Epithelial cell of esophagus (primary cell): ENCODE data around the gene TOMM7.

Experiments used
- DNase-seq: peaks from one replicate; pipeline ENCODE4 v3.0.0; 2010; ENCODE audit warnings: low read depth
- H3K4me3 ChIP-seq: 2 replicates; pipeline ENCODE4 v1.5.1; 2011; ENCODE audit warnings: mild to moderate bottlenecking, low read length, control low read depth
- TF ChIP-seq, protein P1 (sequence below): IDR thresholded peaks from 2 replicates; pipeline ENCODE4 v1.5.1; 2011; ENCODE audit warnings: low read depth, mild to moderate bottlenecking, low read length, control low read depth, inconsistent platforms; ENCODE audit not compliant: insufficient read depth; ENCODE audit errors: missing control alignments

Gene TOMM7

DNA sequence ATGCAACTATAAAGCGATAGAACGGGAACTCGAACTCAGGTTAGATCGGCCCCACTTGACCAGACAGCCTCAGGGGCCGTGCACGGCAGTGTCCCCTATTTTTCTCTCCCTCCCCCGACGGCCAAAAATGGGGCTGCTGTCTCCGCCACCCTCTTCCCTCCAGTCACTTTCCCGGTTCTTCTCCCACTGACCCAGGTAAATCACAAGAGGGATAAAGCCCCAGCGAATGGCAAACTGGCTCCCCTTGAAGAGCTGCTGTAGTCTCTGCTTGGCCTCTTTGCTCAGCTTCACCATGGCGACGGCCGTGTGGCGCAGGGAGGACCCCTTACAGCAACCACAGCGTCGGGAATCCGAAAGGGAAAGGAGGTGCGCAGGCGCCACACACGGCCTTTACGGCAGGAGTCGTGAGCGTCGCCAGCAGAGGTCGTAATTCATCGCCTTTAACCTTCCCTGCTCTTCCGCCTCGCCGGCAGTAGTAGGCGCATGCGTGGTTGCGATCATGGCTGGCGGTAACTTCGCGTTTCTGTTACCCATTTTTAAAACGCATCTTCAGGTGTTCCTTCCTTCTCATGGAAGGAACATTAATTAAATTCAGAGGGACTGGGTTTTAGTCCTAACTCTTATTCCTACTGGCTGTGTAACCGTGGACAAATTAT is at the start of gene TOMM7:
Gene TOMM7, minus strand, starts transcription at position 364 of the 656 bp plus-strand sequence. Its CDS starts 70 bp downstream, at position 294.
- TF ChIP-seq, protein P1, sequence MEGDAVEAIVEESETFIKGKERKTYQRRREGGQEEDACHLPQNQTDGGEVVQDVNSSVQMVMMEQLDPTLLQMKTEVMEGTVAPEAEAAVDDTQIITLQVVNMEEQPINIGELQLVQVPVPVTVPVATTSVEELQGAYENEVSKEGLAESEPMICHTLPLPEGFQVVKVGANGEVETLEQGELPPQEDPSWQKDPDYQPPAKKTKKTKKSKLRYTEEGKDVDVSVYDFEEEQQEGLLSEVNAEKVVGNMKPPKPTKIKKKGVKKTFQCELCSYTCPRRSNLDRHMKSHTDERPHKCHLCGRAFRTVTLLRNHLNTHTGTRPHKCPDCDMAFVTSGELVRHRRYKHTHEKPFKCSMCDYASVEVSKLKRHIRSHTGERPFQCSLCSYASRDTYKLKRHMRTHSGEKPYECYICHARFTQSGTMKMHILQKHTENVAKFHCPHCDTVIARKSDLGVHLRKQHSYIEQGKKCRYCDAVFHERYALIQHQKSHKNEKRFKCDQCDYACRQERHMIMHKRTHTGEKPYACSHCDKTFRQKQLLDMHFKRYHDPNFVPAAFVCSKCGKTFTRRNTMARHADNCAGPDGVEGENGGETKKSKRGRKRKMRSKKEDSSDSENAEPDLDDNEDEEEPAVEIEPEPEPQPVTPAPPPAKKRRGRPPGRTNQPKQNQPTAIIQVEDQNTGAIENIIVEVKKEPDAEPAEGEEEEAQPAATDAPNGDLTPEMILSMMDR: peak; percentile 46
- DNase-seq: peak; percentile 96
- peak within 1 kb of the TSS; percentile 89 for H3K4me3 ChIP-seq

DNA sequence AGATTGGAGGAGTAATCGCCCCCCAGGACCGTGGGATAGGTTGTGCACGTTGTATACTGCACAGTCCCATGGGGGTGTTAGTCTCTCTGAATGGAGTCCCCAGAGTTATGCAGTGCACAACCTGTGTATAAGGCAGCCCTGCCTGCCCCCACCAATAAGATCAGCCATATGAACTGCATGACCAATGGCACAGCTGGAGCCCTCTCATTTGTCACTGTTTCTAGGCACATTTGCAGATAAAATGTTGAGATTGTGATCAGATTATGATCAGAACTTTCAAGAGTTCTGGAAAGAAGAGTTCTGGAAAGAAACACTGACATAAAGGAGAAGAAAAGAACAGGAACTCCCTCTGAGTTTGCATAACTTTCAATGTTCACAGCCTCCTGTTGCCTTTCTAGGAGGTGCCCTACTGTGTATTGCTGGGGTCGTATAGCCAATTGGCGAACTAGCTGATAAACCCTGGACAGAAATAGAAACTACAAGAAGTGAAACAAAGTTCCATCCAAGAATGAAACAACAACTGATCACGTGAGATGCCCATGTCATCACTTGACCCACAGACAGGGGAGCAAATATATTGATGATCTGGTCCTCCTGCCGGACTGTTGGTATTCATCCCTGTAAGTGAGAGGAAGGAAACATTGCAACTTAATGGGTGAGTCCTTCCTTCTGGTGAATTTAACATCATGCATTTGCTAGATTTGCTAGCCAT is 49.6 kb upstream of the TOMM7 start:
- TF ChIP-seq, protein P1: no peak
- no peak for DNase-seq
- no peak overlapping the region for H3K4me3 ChIP-seq

DNA sequence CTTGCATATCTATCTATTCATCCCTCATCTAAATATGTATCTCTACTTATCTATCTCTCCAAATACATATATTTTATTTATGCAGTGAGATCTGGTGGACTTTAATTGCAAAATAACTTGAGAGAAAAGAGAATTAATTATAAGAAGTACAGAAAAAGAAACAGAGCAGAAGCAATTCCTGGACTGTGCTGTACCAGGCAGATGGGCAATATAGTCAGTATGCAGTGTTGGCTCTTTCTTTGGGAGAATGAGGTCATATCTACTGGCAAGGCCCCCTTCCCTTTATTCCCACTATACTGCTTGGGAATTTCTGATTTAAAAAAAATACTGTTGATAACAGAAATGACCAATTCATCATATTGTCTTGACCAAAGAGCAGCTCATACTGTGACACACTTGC is 49.0 kb upstream of the TOMM7 start:
- no peak for DNase-seq
- H3K4me3 ChIP-seq: no peak overlapping the region
- TF ChIP-seq, protein P1: no peak

DNA sequence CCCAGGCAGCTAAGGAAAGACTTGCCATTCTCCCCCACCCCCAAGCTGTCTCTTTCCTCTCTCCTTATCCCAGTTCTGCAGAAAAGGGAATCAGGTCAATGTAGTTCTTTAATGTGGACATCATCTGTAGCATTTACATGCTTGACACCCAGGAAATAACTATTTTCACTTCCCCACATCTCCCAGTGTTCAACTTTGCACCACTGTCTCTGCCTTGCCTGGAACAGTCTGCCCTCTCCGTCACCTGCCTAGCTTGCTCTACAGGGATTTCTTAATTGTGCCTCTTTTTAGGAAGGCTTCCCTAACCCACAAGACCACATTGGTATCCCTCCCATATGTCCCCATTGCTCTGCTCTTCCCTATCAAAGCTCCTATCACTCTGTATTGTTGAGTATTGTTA is 45.9 kb upstream of the TOMM7 start:
- no peak overlapping the region for H3K4me3 ChIP-seq
- TF ChIP-seq, protein P1: no peak
- no peak for DNase-seq

DNA sequence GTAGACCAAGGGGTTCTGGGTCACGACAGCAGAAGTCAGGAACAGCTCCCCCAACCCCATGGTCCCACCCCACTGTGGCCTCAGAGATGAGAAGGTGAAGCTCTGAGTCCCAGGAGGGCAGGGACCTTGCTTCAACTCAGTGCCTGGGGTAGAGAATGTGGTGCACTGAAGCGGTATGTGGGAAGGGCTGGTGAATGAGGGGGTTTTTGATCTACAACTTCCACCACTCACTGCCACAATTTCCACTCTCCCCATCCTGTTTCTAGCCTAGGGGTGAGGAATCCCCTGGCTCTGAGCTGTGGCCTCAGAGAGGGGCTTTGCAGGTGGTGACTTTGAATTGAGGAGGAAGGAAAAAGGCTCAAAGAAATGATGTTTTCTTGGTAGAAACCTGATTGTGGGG is 44.9 kb upstream of the TOMM7 start:
- TF ChIP-seq, protein P1: no peak
- H3K4me3 ChIP-seq: no peak overlapping the region
- DNase-seq: no peak

DNA sequence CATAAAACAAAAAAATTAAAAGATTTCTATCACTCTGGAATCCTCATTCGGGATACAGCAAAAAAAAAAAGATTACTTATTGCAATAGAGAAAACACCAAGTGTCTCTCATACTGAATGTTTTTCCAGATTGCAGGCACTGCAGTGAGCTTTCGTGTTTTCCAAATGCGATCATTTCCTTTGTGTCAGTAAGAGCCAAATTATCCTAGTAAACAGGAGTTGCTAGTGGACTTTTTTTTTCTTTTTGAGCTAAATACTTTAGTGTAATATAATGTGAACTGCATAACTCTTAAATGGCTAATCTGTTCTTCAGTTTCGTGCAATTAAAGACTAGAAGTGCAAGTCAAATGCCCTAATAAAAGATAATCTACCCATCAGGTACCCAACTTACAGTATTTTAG is 44.4 kb upstream of the TOMM7 start:
- DNase-seq: no peak
- TF ChIP-seq, protein P1: no peak
- no peak overlapping the region for H3K4me3 ChIP-seq
